Measurements from ENCODE around the gene MIOS.

GRCh38 chr7:7565746-7566650 is 686 bp upstream of the MIOS start:
- TF ChIP-seq CTCF (IDR thresholded peaks at IDR 0.05) (no peak), POLR2A (IDR thresholded peaks at IDR 0.05) (peak; percentile 28), EP300 (IDR thresholded peaks at IDR 0.05; ENCODE audit: low read depth) (no peak)
